Keratinocyte (primary cell): ENCODE results near the gene CIDEB. TPM values are rescaled to one million over a fixed set of nuclear protein-coding genes. Genes with fewer than 3 reads are reported as not detected.
A peak's percentile ranks its signal among the peaks of the same experiment; 100 is the strongest.

Experiments used
- DNase-seq: peaks from one replicate; pipeline ENCODE4 v3.0.0-alpha.2; 2011; ENCODE audit warnings: low read depth, missing footprints, low spot score
- FAIRE-seq: peaks from 2 replicates; lab custom pipeline; 2011; peaks lifted over from hg19 to GRCh38; lab: Jason Lieb, UNC
- H2AFZ ChIP-seq: 2 replicates; pipeline ENCODE4 v1.6.0; 2012; ENCODE audit warnings: low read length, control low read depth, inconsistent platforms; ENCODE audit not compliant: control insufficient read depth
- H3K27ac ChIP-seq: 2 replicates; pipeline ENCODE4 v1.5.1; 2011; ENCODE audit warnings: low read length; ENCODE audit not compliant: control insufficient read depth, insufficient read depth
- H3K27me3 ChIP-seq: 3 replicates; pipeline ENCODE4 v1.6.0; 2011; ENCODE audit warnings: low read length; ENCODE audit not compliant: control insufficient read depth, insufficient read depth; ENCODE audit errors: extremely low read depth
- H3K36me3 ChIP-seq, 2 experiments: 2 replicates in 1 of 2; 3 replicates in 1 of 2; pipeline ENCODE4 v1.5.1; 2011; ENCODE audit warnings: low read length in 2 of 2, mild to moderate bottlenecking in 1 of 2; ENCODE audit not compliant: control insufficient read depth in 2 of 2, insufficient read depth in 2 of 2; ENCODE audit errors: extremely low read depth in 1 of 2
- H3K4me1 ChIP-seq: 3 replicates; pipeline ENCODE4 v1.5.1; 2011; ENCODE audit warnings: low read length; ENCODE audit not compliant: control insufficient read depth, insufficient read depth; ENCODE audit errors: extremely low read depth
- H3K4me2 ChIP-seq: 3 replicates; pipeline ENCODE4 v1.6.0; 2011; ENCODE audit warnings: low read depth, low read length; ENCODE audit not compliant: control insufficient read depth, insufficient read depth; ENCODE audit errors: extremely low read depth
- H3K4me3 ChIP-seq, 3 experiments: fragments of 200-600 bp in 1 of 3; sonication (generic) in 1 of 3; 2 replicates in 2 of 3; 3 replicates in 1 of 3; pipeline ENCODE4 v1.5.1; 2011 to 2016; ENCODE audit warnings: low read length in 3 of 3, mild to moderate bottlenecking in 3 of 3, control low read depth in 2 of 3, inconsistent platforms in 1 of 3, low read depth in 1 of 3, mixed read lengths in 1 of 3, mixed run types in 1 of 3, moderate library complexity in 1 of 3; ENCODE audit not compliant: control insufficient read depth in 2 of 3, insufficient read depth in 2 of 3; ENCODE audit errors: extremely low read depth in 1 of 3
- H3K79me2 ChIP-seq: 2 replicates; pipeline ENCODE4 v1.6.0; 2012; ENCODE audit warnings: low read length; ENCODE audit not compliant: control insufficient read depth, insufficient read depth
- H3K9ac ChIP-seq: 3 replicates; pipeline ENCODE4 v1.6.0; 2011; ENCODE audit warnings: low read length; ENCODE audit not compliant: control insufficient read depth, insufficient read depth; ENCODE audit errors: extremely low read depth
- H3K9me1 ChIP-seq: 3 replicates; pipeline ENCODE4 v1.6.0; 2011; ENCODE audit warnings: low read length; ENCODE audit not compliant: control insufficient read depth, insufficient read depth; ENCODE audit errors: extremely low read depth
- H3K9me3 ChIP-seq: 2 replicates; pipeline ENCODE4 v1.5.1; 2012; ENCODE audit warnings: low read depth, low read length; ENCODE audit not compliant: control insufficient read depth
- H4K20me1 ChIP-seq: 3 replicates; pipeline ENCODE4 v1.6.0; 2011; ENCODE audit warnings: low read length; ENCODE audit not compliant: control insufficient read depth, insufficient read depth; ENCODE audit errors: extremely low read depth
- CTCF ChIP-seq, 3 experiments: IDR thresholded peaks in 1 of 3; conservative IDR thresholded peaks in 1 of 3; optimal IDR thresholded peaks in 1 of 3; 2 replicates in 2 of 3; 3 replicates in 1 of 3; pipeline versions ENCODE3 to v1.5.1; 2011; ENCODE audit warnings: low read length in 3 of 3, mild to moderate bottlenecking in 3 of 3, moderate library complexity in 2 of 3, control low read depth in 1 of 3, inconsistent platforms in 1 of 3; ENCODE audit not compliant: insufficient read depth in 2 of 3; ENCODE audit errors: extremely low read depth in 1 of 3
- EZH2 ChIP-seq: IDR thresholded peaks from one replicate; pipeline ENCODE4 v1.6.1; 2012; ENCODE audit warnings: inconsistent platforms, mild to moderate bottlenecking, low read length, moderate library complexity
- dilution Hi-C: fragments of 300-500 bp; cut with MboI; formaldehyde crosslinking; loops from one replicate; pipeline ENCODE4 v1.7.0; 2020; ENCODE audit warnings: low sequenced_read_pairs; ENCODE audit not compliant: extremely low pct_ligation_motif_present
- polyA plus RNA-seq, 5 experiments: library from polyadenylated mRNA; depleted of rRNA in 3 of 5; stranded (reverse) in 3 of 5; stranded (forward) in 1 of 5; unstranded in 1 of 5; fragments of >200 nt; gene quantifications; 1 replicate in 1 of 5; 2 replicates in 3 of 5; 3 replicates in 1 of 5; pipeline versions ENCODE4 v1.2.1 to v1.2.3, GENCODE V29; 2011 to 2012; ENCODE audit warnings: missing spikeins in 2 of 5, low read depth in 1 of 5, low replicate concordance in 1 of 5

CIDEB gene
- polyA plus RNA-seq, 1 donor (not counting 4 experiments of a cell fraction or from before 2014, with no cell fraction given): 3.7 TPM

- DNase-seq (no peak), FAIRE-seq (no peak)
- no peaks in the 10 kb centered on the region for H3K9me1 ChIP-seq
- H3K9ac ChIP-seq: no peak overlapping the region
- dilution Hi-C loops: no loop called here
- no peak overlapping the region for H3K4me3 ChIP-seq
- peaks cover 15 to 28% of the 10 kb centered on the region in 2 experiments for H3K36me3 ChIP-seq
- H4K20me1 ChIP-seq: no peaks in the 10 kb centered on the region
- no peak overlapping the region for H2AFZ ChIP-seq
- peaks cover 3% of the 10 kb centered on the region for H3K79me2 ChIP-seq
- no peak for TF ChIP-seq CTCF (optimal IDR thresholded peaks at IDR 0.05 in 1 of 3, IDR thresholded peaks at IDR 0.05 in 1 of 3, conservative IDR thresholded peaks at IDR 0.05 in 1 of 3; ENCODE audit: extremely low read depth in 1 of 3, insufficient read depth in 2 of 3, low read length in 3 of 3)
- TF ChIP-seq EZH2: no peak
- H3K4me2 ChIP-seq: no peak overlapping the region
- H3K27ac ChIP-seq: no peak overlapping the region
- H3K4me1 ChIP-seq: peaks cover 28% of the 10 kb centered on the region
- H3K27me3 ChIP-seq: no peaks in the 10 kb centered on the region
- H3K9me3 ChIP-seq: no peaks in the 10 kb centered on the region
Observed at GRCh38 chr14:24266344-24267244, 41.2 kb downstream of the CIDEB start.

- dilution Hi-C loops: no loop called here
- no peak for DNase-seq
- H3K36me3 ChIP-seq: peaks cover 15 to 24% of the 10 kb centered on the region in 2 experiments
Observed at GRCh38 chr14:24264298-24264697, 43.5 kb downstream of the CIDEB start.

More at GRCh38 chr14:24264298-24264697, 43.5 kb downstream of the CIDEB start:
- TF ChIP-seq EZH2 (no peak), CTCF (optimal IDR thresholded peaks at IDR 0.05 in 1 of 3, IDR thresholded peaks at IDR 0.05 in 1 of 3, conservative IDR thresholded peaks at IDR 0.05 in 1 of 3; ENCODE audit: extremely low read depth in 1 of 3, insufficient read depth in 2 of 3, low read length in 3 of 3) (no peak)
- Histone ChIP-seq H3K27me3 (no peaks in the 10 kb centered on the region), H3K9me1 (no peaks in the 10 kb centered on the region), H3K79me2 (no peaks in the 10 kb centered on the region), H3K4me1 (peaks cover 24% of the 10 kb centered on the region), H3K9ac (peak overlapping the region; percentile 3), H2AFZ (no peak overlapping the region), H3K9me3 (no peaks in the 10 kb centered on the region), H4K20me1 (no peaks in the 10 kb centered on the region), H3K27ac (peak overlapping the region; percentile 27), H3K4me2 (peak overlapping the region; percentile 46), H3K4me3 (peak overlapping the region in 1 of 3 experiments; percentile 9)
- peak; percentile 74 for FAIRE-seq
